Measurements from ENCODE around the gene FBXO36. TPM values are rescaled to one million over a fixed set of nuclear protein-coding genes. Genes with fewer than 3 reads are reported as not detected.

The FBXO36 gene
- 10 to 100 TPM in 1 of 2 donors, 1 to 10 TPM in 1; 6.7 to 13.3 TPM for total RNA-seq
- 7.5 TPM for polyA plus RNA-seq (2013, experiment 1 of 2)
- 7.9 TPM for polyA plus RNA-seq (2013, experiment 2 of 2)
- long read RNA-seq, experiment 1, partial matches to known transcripts: 0 of 7 reads
- long read RNA-seq, experiment 1, other reads (novel, unspliced or antisense): 7 of 7 reads
- long read RNA-seq, experiment 2, transcript FBXO36-201 (4 exons, 2,810 nt): major isoform, 57 of 61 reads
- long read RNA-seq, experiment 2, partial matches to known transcripts: 0 of 61 reads
- long read RNA-seq, experiment 2, other reads (novel, unspliced or antisense): 3 of 61 reads
- long read RNA-seq, experiment 3, transcript FBXO36-201 (4 exons, 2,810 nt): major isoform, 22 of 26 reads
- long read RNA-seq, experiment 3, partial matches to known transcripts: 2 of 26 reads
- long read RNA-seq, experiment 3, other reads (novel, unspliced or antisense): 2 of 26 reads
- long read RNA-seq, experiment 4, transcript FBXO36-201 (4 exons, 2,810 nt): major isoform, 13 of 20 reads
- long read RNA-seq, experiment 4, partial matches to known transcripts: 0 of 20 reads
- long read RNA-seq, experiment 4, other reads (novel, unspliced or antisense): 6 of 20 reads

GRCh38 chr2:229922449-229923386 is at the start of gene FBXO36:
Gene FBXO36 (plus strand): TSS chr2:229922503. CDS start chr2:229922514, 11 bp downstream.
- H3K36me3 Mint-ChIP-seq (ENCODE audit: low read depth): peaks cover 11% of the 10 kb centered on the region
- peak within 1 kb of the TSS; percentile 97 for H3K27ac Mint-ChIP-seq
- Histone ChIP-seq H3K27me3 (ENCODE audit: control insufficient read depth, insufficient read depth, low read length, poor library complexity, severe bottlenecking) (no peaks in the 10 kb centered on the region), H3K27ac (ENCODE audit: low read depth, low read length) (peak within 1 kb of the TSS; percentile 89), H3K4me3 (ENCODE audit: low read length) (peak within 1 kb of the TSS; percentile 98), H3K9ac (ENCODE audit: extremely low read depth, low read length, poor library complexity, severe bottlenecking) (peak within 1 kb of the TSS; percentile 74), H3K4me1 (ENCODE audit: control insufficient read depth, insufficient read depth, low read length) (no peaks in the 10 kb centered on the region), H3K9me3 (ENCODE audit: control insufficient read depth, low read length) (no peaks in the 10 kb centered on the region), H3K36me3 (ENCODE audit: control insufficient read depth, insufficient read depth, low read length) (peaks cover 13% of the 10 kb centered on the region)
- peaks cover 9% of the 10 kb centered on the region for H3K4me1 Mint-ChIP-seq
- H3K9me3 Mint-ChIP-seq: no peaks in the 10 kb centered on the region
- H3K27me3 Mint-ChIP-seq (ENCODE audit: insufficient read depth): no peaks in the 10 kb centered on the region
- peak; percentile 96 for DNase-seq
- peak within 1 kb of the TSS; percentile 99 for H3K4me3 Mint-ChIP-seq
- 1 to 2% methylated on average over 12 to 59 of the region's 61 CpGs for WGBS, 2 experiments (ENCODE audit: insufficient coverage in 1 of 2, insufficient read length in 1 of 2)
- no peak for TF ChIP-seq CTCF (conservative IDR thresholded peaks at IDR 0.05)

- 92% methylated on average over 1 of the region's 1 CpG; no CpG with 5 or more reads in 1 of the 2 experiments for WGBS, 2 experiments (ENCODE audit: insufficient coverage in 1 of 2, insufficient read length in 1 of 2)
- peaks cover 26% of the 10 kb centered on the region for H3K36me3 Mint-ChIP-seq (ENCODE audit: low read depth)
- Histone ChIP-seq H3K4me3 (ENCODE audit: low read length) (no peak overlapping the region), H3K4me1 (ENCODE audit: control insufficient read depth, insufficient read depth, low read length) (no peaks in the 10 kb centered on the region), H3K36me3 (ENCODE audit: control insufficient read depth, insufficient read depth, low read length) (peaks cover 66% of the 10 kb centered on the region), H3K9me3 (ENCODE audit: control insufficient read depth, low read length) (no peaks in the 10 kb centered on the region), H3K9ac (ENCODE audit: extremely low read depth, low read length, poor library complexity, severe bottlenecking) (no peak overlapping the region), H3K27me3 (ENCODE audit: control insufficient read depth, insufficient read depth, low read length, poor library complexity, severe bottlenecking) (no peaks in the 10 kb centered on the region), H3K27ac (ENCODE audit: low read depth, low read length) (no peak overlapping the region)
- H3K4me3 Mint-ChIP-seq: no peak overlapping the region
- no peaks in the 10 kb centered on the region for H3K9me3 Mint-ChIP-seq
- no peaks in the 10 kb centered on the region for H3K27me3 Mint-ChIP-seq (ENCODE audit: insufficient read depth)
- no peak for DNase-seq
- H3K27ac Mint-ChIP-seq: no peak overlapping the region
- peaks cover 17% of the 10 kb centered on the region for H3K4me1 Mint-ChIP-seq
- no peak for TF ChIP-seq CTCF (conservative IDR thresholded peaks at IDR 0.05)
Observed at GRCh38 chr2:229873123-229873581, 49.2 kb upstream of the FBXO36 start.

- no peak for DNase-seq
Observed at GRCh38 chr2:229874647-229875046, 47.7 kb upstream of the FBXO36 start.

More at GRCh38 chr2:229874647-229875046, 47.7 kb upstream of the FBXO36 start:
- no peak overlapping the region for H3K4me3 Mint-ChIP-seq
- TF ChIP-seq CTCF (conservative IDR thresholded peaks at IDR 0.05): no peak
- Histone ChIP-seq H3K36me3 (ENCODE audit: control insufficient read depth, insufficient read depth, low read length) (peaks cover 63% of the 10 kb centered on the region), H3K4me1 (ENCODE audit: control insufficient read depth, insufficient read depth, low read length) (no peaks in the 10 kb centered on the region), H3K9me3 (ENCODE audit: control insufficient read depth, low read length) (peaks cover 6% of the 10 kb centered on the region), H3K9ac (ENCODE audit: extremely low read depth, low read length, poor library complexity, severe bottlenecking) (no peak overlapping the region), H3K27ac (ENCODE audit: low read depth, low read length) (no peak overlapping the region), H3K4me3 (ENCODE audit: low read length) (no peak overlapping the region), H3K27me3 (ENCODE audit: control insufficient read depth, insufficient read depth, low read length, poor library complexity, severe bottlenecking) (no peaks in the 10 kb centered on the region)
- peaks cover 34% of the 10 kb centered on the region for H3K36me3 Mint-ChIP-seq (ENCODE audit: low read depth)
- H3K27ac Mint-ChIP-seq: no peak overlapping the region
- H3K4me1 Mint-ChIP-seq: peaks cover 8% of the 10 kb centered on the region
- H3K27me3 Mint-ChIP-seq (ENCODE audit: insufficient read depth): no peaks in the 10 kb centered on the region
- peaks cover 2% of the 10 kb centered on the region for H3K9me3 Mint-ChIP-seq
- 93 to 99% methylated on average over 3 to 4 of the region's 4 CpGs for WGBS, 2 experiments (ENCODE audit: insufficient coverage in 1 of 2, insufficient read length in 1 of 2)
